ENCODE measurements around the gene KBTBD13.

GRCh38 chr15:65095011-65095746 is 18.6 kb downstream of the KBTBD13 start:
- no peak for TF ChIP-seq SIN3A (IDR thresholded peaks at IDR 0.05; ENCODE audit: borderline replicate concordance, insufficient read depth, low read length)
- TF ChIP-seq, protein P1, sequence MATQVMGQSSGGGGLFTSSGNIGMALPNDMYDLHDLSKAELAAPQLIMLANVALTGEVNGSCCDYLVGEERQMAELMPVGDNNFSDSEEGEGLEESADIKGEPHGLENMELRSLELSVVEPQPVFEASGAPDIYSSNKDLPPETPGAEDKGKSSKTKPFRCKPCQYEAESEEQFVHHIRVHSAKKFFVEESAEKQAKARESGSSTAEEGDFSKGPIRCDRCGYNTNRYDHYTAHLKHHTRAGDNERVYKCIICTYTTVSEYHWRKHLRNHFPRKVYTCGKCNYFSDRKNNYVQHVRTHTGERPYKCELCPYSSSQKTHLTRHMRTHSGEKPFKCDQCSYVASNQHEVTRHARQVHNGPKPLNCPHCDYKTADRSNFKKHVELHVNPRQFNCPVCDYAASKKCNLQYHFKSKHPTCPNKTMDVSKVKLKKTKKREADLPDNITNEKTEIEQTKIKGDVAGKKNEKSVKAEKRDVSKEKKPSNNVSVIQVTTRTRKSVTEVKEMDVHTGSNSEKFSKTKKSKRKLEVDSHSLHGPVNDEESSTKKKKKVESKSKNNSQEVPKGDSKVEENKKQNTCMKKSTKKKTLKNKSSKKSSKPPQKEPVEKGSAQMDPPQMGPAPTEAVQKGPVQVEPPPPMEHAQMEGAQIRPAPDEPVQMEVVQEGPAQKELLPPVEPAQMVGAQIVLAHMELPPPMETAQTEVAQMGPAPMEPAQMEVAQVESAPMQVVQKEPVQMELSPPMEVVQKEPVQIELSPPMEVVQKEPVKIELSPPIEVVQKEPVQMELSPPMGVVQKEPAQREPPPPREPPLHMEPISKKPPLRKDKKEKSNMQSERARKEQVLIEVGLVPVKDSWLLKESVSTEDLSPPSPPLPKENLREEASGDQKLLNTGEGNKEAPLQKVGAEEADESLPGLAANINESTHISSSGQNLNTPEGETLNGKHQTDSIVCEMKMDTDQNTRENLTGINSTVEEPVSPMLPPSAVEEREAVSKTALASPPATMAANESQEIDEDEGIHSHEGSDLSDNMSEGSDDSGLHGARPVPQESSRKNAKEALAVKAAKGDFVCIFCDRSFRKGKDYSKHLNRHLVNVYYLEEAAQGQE (IDR thresholded peaks at IDR 0.05; ENCODE audit: insufficient read depth in 1 of 2, low read depth in 2 of 2, low read length in 2 of 2), result no peak

All from PFSK-1 (cell line).